GM04503 (cell line): ENCODE results near the gene BCL2L2.

Experiments used
- DNase-seq: peaks from one replicate; pipeline ENCODE4 v3.0.0-alpha.2; 2012; ENCODE audit warnings: low read depth

Gene BCL2L2

DNA sequence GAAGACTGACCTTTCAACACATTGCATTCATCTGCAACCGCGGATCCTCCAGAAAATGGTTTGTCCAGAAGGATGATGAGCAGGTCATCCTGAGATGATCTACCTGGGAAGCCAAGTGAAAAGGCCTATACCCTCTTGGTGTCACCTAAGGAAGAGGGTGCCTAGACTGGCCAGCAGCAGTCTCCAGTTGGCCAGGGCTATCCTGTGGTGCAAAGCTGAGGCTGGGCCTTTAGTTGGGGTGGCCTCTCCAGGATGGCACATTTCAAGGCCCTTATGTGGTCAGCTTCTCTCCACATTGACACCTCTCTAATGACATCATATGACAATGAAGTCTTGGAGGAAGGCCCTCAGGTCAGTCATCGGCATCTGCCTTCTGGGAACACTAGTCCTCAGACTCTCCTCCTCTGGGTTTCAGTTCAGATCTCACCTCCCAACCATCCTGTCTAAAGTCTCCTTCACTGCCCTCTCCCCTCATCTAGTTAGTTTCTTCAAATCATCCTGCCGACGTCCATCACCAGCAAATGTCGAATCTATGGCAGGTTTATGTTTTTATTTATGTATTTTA lies 49.3 kb downstream of the BCL2L2 start:
- no peak for DNase-seq

DNA sequence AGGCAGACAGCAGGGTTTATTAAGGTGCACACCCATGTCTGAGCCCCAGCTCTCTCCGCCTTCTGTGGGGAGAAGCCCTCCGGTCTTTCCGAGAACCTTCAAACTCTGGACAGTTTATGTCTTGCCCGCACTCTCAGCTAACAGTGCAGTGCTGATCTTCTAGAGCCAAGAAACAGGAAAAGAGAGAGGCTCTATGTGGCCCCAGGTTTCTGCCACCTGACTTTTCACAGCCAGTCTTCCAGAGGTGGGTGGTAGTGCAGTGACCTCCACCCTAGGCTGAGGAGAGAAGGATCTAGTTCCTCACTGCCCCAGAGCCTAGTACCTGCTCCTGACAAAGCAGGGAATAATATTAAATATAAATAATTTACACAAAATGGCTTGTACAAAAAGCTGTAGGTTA lies 50.0 kb downstream of the BCL2L2 start:
- no peak for DNase-seq

DNA sequence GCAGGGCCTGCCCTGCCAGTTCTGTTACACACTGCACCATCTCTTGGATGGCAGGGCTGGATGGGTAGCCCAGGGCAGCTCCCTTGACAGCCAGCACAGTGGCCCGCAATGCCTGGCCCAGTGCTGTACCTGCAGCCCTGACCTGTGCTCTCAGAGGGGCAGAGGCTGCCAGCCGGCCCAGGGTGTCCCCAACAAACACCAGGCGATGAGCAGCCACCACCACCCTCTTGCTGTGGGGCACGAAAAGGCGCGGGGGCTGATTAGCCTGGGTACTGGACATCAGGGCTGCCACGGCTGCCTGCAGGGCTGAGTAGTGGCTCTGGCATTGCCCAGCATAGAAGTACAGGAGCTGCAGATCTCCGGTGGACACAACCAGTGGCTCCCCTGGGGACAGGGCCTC lies 50.6 kb downstream of the BCL2L2 start:
- DNase-seq, result no peak

- DNase-seq, result no peak
These were observed 51.4 kb downstream of the BCL2L2 start for GRCh38 chr14:23358042-23358441.

DNA sequence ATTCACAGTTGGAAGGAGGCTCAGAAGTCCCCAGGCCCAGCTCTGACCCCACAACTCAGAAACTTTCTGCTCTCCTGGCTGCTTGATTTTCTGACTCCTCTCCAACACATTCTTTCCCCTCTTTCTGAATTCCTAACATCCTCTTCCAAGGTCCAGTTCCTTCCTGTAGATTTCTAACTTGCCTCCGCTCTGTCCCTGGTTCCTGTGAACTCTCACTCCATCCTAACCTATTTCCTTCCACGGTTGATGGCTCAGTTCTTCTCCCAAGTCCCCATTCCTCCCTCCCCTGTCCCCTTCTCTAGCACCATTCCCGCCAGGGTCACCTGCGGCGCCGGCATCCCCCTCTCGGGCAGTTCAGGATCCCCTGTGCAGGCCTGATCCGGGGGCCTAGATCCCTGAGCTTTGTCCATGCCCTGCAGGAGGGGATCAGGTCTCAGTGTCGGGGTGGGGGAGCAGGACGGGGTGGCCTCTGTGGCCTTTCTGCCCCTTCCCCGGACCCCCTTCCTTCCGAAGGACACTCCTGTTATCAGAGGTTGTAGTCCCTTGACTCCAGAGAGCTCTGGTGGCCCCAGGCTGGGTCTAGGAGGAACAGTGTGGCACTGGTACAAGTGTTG lies 52.0 kb downstream of the BCL2L2 start:
- DNase-seq, result no peak

- no peak for DNase-seq
These were observed 52.6 kb downstream of the BCL2L2 start for GRCh38 chr14:23359167-23359626.

DNA sequence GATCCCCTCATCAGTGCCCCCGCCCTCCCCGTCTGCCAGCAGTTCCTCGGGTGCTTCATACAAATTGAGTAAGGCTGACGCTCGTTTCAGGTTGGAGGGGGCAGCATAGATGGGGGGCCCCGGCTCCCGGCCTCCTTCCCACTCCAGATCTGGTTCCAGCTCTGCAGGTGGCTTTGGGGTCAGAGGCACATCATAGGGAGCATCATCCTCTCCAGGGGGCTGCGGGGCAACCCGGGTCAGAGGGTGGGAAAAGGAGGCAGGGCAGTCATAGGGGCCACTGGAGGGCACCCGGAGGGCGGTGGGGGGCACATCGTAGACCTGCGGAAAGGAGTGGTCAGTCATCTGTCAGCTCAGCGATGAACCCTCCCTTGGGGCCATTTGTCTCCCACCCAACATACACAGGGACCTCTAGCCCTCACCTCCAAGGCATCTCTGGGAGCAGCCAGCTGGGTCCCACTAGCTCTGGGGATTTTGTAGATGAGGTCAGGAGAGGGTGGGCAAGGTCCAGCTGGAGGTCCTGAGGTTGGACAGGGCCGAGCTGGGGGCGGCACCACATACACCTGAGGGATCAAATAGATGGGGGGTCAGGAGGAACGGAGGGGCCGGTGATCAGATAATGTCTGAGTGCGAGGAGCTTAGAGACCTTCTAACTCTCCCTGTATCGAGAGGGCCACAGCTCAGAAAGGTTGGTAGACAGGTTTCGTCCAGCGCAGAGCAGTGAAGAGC lies 53.3 kb downstream of the BCL2L2 start:
- no peak for DNase-seq

DNA sequence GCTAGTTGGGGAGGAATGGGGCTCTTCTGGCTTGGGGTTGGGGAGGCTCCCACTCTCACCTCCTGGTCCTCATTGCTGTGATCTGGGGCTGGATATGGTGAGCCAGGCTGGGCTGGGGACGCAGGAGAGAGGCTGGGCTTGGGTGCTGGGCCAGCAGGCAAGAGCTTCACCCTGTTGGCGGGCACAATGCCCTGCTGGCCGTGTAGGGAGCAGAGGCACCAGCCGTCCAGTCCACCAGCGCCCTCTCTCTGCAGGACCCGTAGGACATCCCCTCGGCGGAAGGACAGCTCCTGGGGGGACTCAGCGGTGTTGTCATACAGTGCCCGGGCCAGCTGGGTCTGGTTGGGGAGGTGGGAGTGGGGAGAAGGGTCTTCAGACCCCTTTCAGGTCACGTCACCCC lies 53.9 kb downstream of the BCL2L2 start:
- DNase-seq, result no peak

- DNase-seq, result peak; percentile 69
These were observed 54.7 kb downstream of the BCL2L2 start for GRCh38 chr14:23361320-23361719.
